Measurements from ENCODE around the gene DNMT3L.
"Not testable (repeated sequence)": the region's sequence is repeated elsewhere in the genome, so short reads cannot be mapped to it uniquely, and the experiment has no call there.

DNA sequence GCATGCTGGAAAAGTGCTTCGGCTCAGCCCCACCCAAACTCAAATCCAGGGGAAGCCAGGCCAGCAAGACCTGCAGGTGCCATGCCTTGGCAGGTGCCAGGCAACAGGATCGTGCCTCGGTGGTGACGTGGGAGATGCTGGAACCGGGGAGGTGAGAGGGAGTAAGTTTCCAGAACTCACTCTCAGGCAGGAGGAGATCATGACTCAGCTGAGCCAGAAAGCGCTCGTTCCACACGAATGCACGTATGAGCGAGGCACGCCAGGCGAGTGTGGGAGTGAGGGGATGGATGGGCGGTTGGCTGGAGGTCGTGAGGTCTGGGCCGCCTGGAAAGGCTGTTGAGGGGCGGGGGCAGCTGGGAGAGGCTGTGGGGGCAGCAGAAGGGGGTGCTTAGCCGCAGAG lies 13.8 kb downstream of the DNMT3L start:
- TF ChIP-seq POLR2A, POLR2AphosphoS5 (IDR thresholded peaks at IDR 0.05): not testable (repeated sequence)
- TF ChIP-seq, protein P1, sequence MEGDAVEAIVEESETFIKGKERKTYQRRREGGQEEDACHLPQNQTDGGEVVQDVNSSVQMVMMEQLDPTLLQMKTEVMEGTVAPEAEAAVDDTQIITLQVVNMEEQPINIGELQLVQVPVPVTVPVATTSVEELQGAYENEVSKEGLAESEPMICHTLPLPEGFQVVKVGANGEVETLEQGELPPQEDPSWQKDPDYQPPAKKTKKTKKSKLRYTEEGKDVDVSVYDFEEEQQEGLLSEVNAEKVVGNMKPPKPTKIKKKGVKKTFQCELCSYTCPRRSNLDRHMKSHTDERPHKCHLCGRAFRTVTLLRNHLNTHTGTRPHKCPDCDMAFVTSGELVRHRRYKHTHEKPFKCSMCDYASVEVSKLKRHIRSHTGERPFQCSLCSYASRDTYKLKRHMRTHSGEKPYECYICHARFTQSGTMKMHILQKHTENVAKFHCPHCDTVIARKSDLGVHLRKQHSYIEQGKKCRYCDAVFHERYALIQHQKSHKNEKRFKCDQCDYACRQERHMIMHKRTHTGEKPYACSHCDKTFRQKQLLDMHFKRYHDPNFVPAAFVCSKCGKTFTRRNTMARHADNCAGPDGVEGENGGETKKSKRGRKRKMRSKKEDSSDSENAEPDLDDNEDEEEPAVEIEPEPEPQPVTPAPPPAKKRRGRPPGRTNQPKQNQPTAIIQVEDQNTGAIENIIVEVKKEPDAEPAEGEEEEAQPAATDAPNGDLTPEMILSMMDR (IDR thresholded peaks at IDR 0.05), result not testable (repeated sequence)
